HG03521 (cell line): ENCODE data around the gene MT1F.
"Not testable (repeated sequence)": the region's sequence is repeated elsewhere in the genome, so short reads cannot be mapped to it uniquely, and the experiment has no call there.

Source experiments
- ATAC-seq: cut with Tn5 transposase; IDR thresholded peaks from one replicate; pipeline ENCODE4 v1.9.1; 2021; ENCODE audit warnings: mild to moderate bottlenecking, moderate library complexity; ENCODE audit not compliant: unreplicated experiment

Gene MT1F

GRCh38 chr16:56669840-56670619 lies 12.3 kb downstream of the MT1F start:
- no peak for ATAC-seq

GRCh38 chr16:56670620-56670934 lies 12.8 kb downstream of the MT1F start:
- ATAC-seq = no peak

- ATAC-seq = not testable (repeated sequence)
Measured at GRCh38 chr16:56671691-56672090, 13.9 kb downstream of the MT1F start.

GRCh38 chr16:56672171-56672570 lies 14.4 kb downstream of the MT1F start:
- ATAC-seq = not testable (repeated sequence)

GRCh38 chr16:56672761-56673536 lies 15.2 kb downstream of the MT1F start:
- ATAC-seq = no peak

- no peak for ATAC-seq
Measured at GRCh38 chr16:56673921-56674320, 16.2 kb downstream of the MT1F start.

- not testable (repeated sequence) for ATAC-seq
Measured at GRCh38 chr16:56674570-56674969, 16.8 kb downstream of the MT1F start.

DNA sequence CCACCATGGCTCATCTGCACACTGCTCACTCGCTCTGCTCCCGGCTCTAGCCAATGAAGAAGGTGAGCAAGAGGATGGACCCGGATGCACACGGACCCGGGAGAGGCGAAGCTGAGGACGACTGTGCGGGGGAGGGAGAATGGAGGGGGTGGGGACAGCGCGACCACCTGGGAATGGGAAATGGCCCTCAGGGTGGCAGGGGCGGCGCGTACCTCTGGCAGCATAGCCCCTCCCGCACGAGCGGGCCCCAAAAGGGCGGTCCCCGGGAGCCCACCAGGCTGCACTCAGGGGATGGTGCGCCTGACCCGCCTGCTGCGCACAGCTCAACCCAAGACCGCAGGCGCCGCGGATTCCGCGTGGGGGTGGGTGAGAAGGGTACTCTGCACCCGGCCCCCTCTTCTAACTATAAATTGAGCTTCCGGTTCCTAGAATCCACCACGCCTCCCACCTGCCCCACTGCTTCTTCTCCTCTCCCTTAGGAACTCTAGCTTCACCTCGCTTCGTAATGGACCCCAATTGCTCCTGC lies 18.0 kb downstream of the MT1F start:
- no peak for ATAC-seq

GRCh38 chr16:56677474-56677873 lies 19.7 kb downstream of the MT1F start:
- no peak for ATAC-seq

DNA sequence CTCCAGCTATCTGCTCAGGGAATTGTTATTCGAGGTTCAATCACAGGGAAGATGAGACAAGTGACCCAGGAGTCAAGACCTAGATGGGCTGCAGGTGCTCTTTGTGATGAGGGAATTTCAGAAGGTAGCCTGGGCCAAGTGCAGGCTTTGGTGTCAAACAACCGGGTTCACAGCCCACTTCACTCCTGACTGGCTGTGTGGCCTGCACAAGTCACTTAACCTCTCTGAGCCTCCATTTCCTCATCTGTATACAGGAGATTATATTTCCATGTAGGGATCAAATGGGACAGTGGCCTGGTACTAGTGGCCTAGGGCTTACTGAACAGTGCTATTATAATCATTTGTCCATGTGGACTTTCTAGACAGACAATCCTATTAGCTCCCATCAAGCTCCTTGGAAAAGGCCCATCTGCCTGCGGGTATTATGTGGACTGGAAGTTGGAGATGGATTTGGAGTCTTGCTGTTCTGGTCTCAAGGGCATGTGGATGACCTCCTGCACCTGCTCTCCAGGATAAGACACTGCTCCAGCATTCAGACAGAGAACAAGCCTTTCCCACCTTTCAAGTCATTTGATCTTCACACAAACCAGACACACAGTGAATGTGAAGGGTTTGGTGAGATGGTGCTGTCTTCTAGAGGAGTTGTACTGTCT lies 21.4 kb downstream of the MT1F start:
- ATAC-seq = no peak

GRCh38 chr16:56679818-56680217 lies 22.1 kb downstream of the MT1F start:
- ATAC-seq = no peak

DNA sequence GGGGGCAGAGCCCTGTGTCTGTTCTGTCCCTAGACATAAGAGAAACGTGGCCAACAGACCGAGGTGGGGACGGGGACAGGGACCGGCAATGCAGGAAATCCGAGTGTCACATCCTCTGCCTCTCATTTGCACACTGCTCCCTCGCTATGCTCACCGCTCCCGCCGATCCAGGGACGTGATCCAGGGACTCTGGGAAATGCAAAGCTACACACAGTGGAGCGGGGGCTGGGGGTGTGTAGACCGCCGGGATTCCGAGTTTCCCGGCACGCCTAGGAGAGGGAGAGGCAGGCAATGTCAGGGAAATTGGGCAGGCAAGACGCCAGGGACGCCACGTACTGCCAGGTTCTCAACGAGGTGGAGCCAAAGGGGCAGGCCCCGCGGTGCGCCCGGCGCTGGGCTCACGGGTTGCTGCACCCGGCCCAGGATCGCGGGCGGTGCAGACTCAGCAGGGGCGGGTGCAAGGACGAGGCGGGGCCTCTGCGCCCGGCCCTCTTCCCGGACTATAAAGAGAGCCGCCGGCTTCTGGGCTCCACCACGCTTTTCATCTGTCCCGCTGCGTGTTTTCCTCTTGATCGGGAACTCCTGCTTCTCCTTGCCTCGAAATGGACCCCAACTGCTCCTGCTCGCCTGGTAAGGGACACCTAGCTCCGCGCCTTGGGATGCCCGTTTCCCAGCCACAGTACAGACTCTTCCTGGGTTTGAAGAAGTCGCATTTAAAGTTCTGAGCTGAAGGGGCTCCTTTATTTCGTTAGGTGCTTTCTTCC lies 24.4 kb downstream of the MT1F start, which contains the start of gene MT1X:
Gene MT1X (plus strand): TSS at position 532 of the 764 bp plus-strand sequence. CDS start 71 bp downstream, at position 603.
- ATAC-seq = peak; percentile 97

GRCh38 chr16:56682703-56683397 lies 25.1 kb downstream of the MT1F start:
- ATAC-seq = peak; percentile 8

DNA sequence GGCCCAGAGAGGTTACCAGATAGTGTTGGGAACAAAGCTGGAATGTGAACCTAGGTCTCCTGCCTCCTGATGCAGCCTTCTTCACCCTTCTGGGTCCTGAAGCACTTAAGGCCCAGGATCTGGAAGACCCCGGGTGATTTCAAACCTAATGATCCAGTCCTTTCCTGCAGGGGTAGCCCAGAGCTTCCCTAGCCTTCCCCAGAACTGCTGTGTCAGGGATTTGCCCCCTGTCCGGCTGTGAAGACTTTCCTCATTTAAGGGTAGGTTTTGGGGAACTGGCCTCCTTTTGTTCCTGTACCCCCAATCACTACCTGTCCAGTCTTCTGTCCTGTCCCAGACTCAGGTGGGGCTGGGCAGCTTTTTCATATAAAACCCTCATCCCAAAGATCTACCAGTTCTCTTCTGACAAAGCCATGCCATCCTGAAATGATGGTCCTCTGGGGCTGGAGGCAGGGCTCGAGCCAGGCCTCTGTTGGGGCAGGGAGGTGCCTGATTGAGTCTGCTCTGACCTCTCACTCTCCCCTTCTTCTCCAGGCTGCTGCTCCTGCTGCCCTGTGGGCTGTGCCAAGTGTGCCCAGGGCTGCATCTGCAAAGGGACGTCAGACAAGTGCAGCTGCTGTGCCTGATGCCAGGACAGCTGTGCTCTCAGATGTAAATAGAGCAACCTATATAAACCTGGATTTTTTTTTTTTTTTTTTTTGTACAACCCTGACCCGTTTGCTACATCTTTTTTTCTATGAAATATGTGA lies 25.8 kb downstream of the MT1F start:
- ATAC-seq = no peak

DNA sequence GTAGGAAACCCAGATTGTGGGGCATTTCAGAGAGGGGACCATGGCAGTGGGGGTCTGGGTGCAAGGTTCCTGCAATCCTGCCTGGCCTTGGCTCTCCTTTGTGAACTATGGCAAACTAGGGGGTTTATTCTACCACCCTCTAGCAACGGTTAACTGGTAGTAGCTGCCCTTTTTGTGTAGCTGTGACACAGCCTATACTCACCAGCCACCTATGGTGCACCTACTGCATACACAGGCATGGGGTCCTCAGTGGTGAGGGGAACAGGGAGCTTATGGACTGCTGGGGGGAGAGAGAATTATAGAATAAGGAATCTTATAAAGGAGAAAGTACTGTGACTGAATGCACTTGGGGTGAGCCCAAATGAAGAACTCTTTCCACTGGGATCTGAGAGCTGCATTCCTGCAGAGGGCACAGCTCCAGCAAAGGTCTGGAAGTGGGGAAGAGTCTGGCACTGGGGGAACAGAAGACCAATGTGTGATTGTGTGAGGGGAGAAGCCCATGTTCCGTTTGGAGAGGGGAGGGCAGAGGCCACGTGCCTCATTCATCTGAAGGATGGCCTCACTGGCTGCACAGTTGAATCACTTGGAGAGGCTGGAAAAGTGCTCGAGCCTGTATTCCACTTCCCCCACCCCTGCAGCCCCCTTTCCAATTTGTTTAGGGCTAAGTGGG lies 26.6 kb downstream of the MT1F start:
- no peak for ATAC-seq

DNA sequence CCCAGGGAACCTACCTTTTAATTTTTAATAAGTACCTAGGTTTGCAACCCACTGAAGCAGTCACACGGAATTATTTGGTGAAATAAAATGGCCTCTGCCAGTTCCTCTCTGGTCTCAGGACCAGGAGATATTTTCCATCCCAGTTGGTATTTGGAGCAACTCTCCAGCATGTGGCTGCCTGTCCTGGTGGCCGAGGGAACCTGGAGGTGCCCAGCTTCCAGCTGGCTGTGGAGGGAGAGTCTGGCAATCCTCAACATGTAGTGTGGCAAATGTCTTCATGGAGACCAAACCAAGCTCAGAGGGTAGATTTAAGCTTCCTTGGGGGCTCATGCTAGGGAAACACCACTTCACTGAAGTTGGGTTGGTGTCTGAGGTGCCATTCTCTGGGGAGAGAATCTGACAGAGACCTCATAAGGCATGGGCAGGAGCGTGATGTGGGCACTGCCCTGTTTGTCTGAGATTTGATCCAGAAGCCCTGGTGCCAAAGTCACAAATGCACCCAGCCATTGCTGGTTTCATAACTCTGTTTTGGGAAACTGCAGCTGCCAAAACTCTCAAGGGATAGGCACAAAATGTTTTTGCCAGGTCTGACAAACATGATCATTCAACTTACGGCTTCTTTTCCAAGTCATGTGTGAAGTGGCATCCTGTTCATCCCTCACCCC lies 27.3 kb downstream of the MT1F start:
- no peak for ATAC-seq

DNA sequence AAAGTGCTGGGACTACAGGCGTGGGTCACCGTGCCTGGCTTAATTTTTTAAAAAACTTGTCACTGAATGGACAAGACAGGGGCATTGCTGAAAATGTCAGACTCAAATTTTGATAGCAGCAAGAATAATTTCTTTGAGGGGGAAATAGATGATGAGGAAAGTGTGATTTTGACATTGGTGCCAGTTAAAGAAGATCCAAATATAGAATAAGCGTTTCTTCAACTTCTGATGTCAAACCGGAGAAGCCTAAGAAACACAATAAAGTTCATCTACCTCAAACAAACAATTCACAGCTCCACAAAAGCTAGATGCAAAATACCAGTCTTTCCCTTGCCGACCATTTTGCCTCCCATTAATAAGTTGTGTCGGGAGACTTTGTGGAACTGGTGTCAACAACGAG lies 29.0 kb downstream of the MT1F start:
- ATAC-seq = no peak

DNA sequence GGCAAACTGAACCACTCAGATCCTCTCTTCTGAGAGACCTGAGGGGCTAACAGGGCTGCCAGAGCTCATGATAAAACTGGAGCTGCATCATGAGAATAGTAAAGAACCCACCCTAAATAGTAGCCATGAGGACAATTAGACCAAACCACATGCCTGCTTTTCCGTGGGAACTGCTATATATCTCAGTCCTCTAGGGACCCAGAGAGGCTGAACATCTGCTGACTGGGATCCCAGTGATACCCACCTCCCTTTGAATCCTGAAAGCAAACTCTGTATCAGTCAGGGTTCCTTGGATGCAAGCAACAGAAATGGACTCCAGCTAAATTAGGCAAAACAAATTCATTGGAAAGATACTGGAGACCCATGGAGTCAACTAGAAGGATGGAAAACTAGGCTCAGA lies 31.0 kb downstream of the MT1F start:
- no peak for ATAC-seq
